Brain microvascular endothelial cell (primary cell): ENCODE results near the gene SPATS2L.

Source experiments
- DNase-seq: peaks from one replicate; pipeline ENCODE4 v3.0.0-alpha.2; 2020
- H3K27ac ChIP-seq: fragments of 250-450 bp; sonication (Bioruptor Pico); 2 replicates; pipeline ENCODE4 v1.5.1; 2020; ENCODE audit warnings: mild to moderate bottlenecking, moderate library complexity
- H3K27me3 ChIP-seq: fragments of 250-450 bp; sonication (Bioruptor Pico); replicated peaks from 2 replicates; pipeline ENCODE4 v1.5.1; 2020; ENCODE audit warnings: mild to moderate bottlenecking
- H3K36me3 ChIP-seq: fragments of 250-450 bp; sonication (Bioruptor Pico); replicated peaks from 2 replicates; pipeline ENCODE4 v1.5.1; 2020; ENCODE audit warnings: mild to moderate bottlenecking
- H3K4me3 ChIP-seq: 2 replicates; pipeline ENCODE4 v1.5.1; 2011; ENCODE audit warnings: low read depth, mild to moderate bottlenecking, control low read depth, low read length, moderate library complexity
- CTCF ChIP-seq: IDR thresholded peaks from 2 replicates; pipeline ENCODE4 v1.5.1; 2011; ENCODE audit warnings: low read depth, mild to moderate bottlenecking, moderate library complexity, low read length, control low read depth, inconsistent platforms; ENCODE audit errors: missing control alignments
- in situ Hi-C: cut with HindIII; loops from 2 replicates; pipeline ENCODE4 v1.10.0; 2017; ENCODE audit warnings: low sequenced_read_pairs, low pct_ligation_motif_present

Gene SPATS2L

GRCh38 chr2:200306196-200306930, at the start of gene SPATS2L:
TSS of gene SPATS2L (plus strand) at chr2:200306693. CDS start at chr2:200389245, 82,552 bp downstream.
- Histone ChIP-seq H3K36me3 (no peaks in the 10 kb centered on the region), H3K27ac (peak within 1 kb of the TSS; percentile 86), H3K4me3 (peak within 1 kb of the TSS; percentile 82), H3K27me3 (no peaks in the 10 kb centered on the region)
- DNase-seq: peak; percentile 75
- TF ChIP-seq CTCF: no peak
- in situ Hi-C loops: loop anchor here (10.0 kb wide), 1 partner anchor 322 kb away; no protein-coding TSS in a partner anchor

- H3K27ac ChIP-seq: no peak overlapping the region
- DNase-seq: no peak
- no peaks in the 10 kb centered on the region for H3K36me3 ChIP-seq
- no peak overlapping the region for H3K4me3 ChIP-seq
- in situ Hi-C loops: no loop called here
- TF ChIP-seq CTCF: no peak
- H3K27me3 ChIP-seq: no peaks in the 10 kb centered on the region
These were observed 48.9 kb upstream of the SPATS2L start for GRCh38 chr2:200257570-200257969.

GRCh38 chr2:200258081-200258480, 48.4 kb upstream of the SPATS2L start:
- in situ Hi-C loops: no loop called here
- Histone ChIP-seq H3K27ac (no peak overlapping the region), H3K36me3 (no peaks in the 10 kb centered on the region), H3K27me3 (no peaks in the 10 kb centered on the region), H3K4me3 (no peak overlapping the region)
- no peak for TF ChIP-seq CTCF
- no peak for DNase-seq

GRCh38 chr2:200258881-200259576, 47.5 kb upstream of the SPATS2L start:
- Histone ChIP-seq H3K27ac (no peak overlapping the region), H3K4me3 (no peak overlapping the region), H3K27me3 (no peaks in the 10 kb centered on the region), H3K36me3 (no peaks in the 10 kb centered on the region)
- no peak for DNase-seq
- no peak for TF ChIP-seq CTCF
- in situ Hi-C loops: no loop called here

GRCh38 chr2:200259577-200259957, 46.9 kb upstream of the SPATS2L start:
- no peaks in the 10 kb centered on the region for H3K27me3 ChIP-seq
- DNase-seq: no peak
- in situ Hi-C loops: no loop called here
- no peak overlapping the region for H3K4me3 ChIP-seq
- TF ChIP-seq CTCF: no peak
- H3K27ac ChIP-seq: no peak overlapping the region
- no peaks in the 10 kb centered on the region for H3K36me3 ChIP-seq
